CD4-positive, alpha-beta T cell treated with Interleukin-12 subunit alpha and Interleukin-12 subunit beta, for 1 hour (primary cell): ENCODE results near the gene NLRP5.
"Not testable (repeated sequence)": the region's sequence is repeated elsewhere in the genome, so short reads cannot be mapped to it uniquely, and the experiment has no call there.

Experiments
- DNase-seq: peaks from one replicate; pipeline ENCODE4 v3.0.0-alpha.2; 2020

The NLRP5 gene

GRCh38 chr19:56079609-56080008 is 93.0 kb downstream of the NLRP5 start:
- DNase-seq, result no peak

- peak; percentile 71 for DNase-seq
Measured at GRCh38 chr19:56080669-56081401, 94.3 kb downstream of the NLRP5 start.

GRCh38 chr19:56083668-56084067 is 97.1 kb downstream of the NLRP5 start:
- DNase-seq, result no peak

GRCh38 chr19:56084835-56085536 is 98.4 kb downstream of the NLRP5 start:
- no peak for DNase-seq

GRCh38 chr19:56085571-56086275 is 99.1 kb downstream of the NLRP5 start:
- DNase-seq, result no peak

GRCh38 chr19:56086671-56087430 is 100.3 kb downstream of the NLRP5 start:
- no peak for DNase-seq

- DNase-seq, result no peak
Measured at GRCh38 chr19:56087647-56088496, 101.3 kb downstream of the NLRP5 start.

GRCh38 chr19:56088497-56089215 is 102.1 kb downstream of the NLRP5 start:
- DNase-seq, result no peak

GRCh38 chr19:56089344-56089743 is 102.8 kb downstream of the NLRP5 start:
- no peak for DNase-seq

- DNase-seq, result no peak
Measured at GRCh38 chr19:56091066-56091490, 104.5 kb downstream of the NLRP5 start.

GRCh38 chr19:56091751-56092546 is 105.4 kb downstream of the NLRP5 start:
- DNase-seq, result peak; percentile 37

- no peak for DNase-seq
Measured at GRCh38 chr19:56092685-56093631, 106.4 kb downstream of the NLRP5 start.

- DNase-seq, result no peak
Measured at GRCh38 chr19:56094449-56094848, 107.9 kb downstream of the NLRP5 start.

GRCh38 chr19:56096665-56097064 is 110.1 kb downstream of the NLRP5 start:
- DNase-seq, result no peak

- no peak for DNase-seq
Measured at GRCh38 chr19:56097306-56097705, 110.7 kb downstream of the NLRP5 start.

- DNase-seq, result no peak
Measured at GRCh38 chr19:56097776-56098175, 111.2 kb downstream of the NLRP5 start.

GRCh38 chr19:56098237-56098636 is 111.7 kb downstream of the NLRP5 start:
- not testable (repeated sequence) for DNase-seq

GRCh38 chr19:56098731-56099568 is 112.4 kb downstream of the NLRP5 start:
- DNase-seq, result no peak
